Activated T-cell treated with anti-CD3 and anti-CD28 coated beads for 24 hours (primary cell): ENCODE results near the gene TRAK2.
A peak's percentile ranks its signal among the peaks of the same experiment; 100 is the strongest.
"Not testable (repeated sequence)": the region's sequence is repeated elsewhere in the genome, so short reads cannot be mapped to it uniquely, and the experiment has no call there.

Source experiments
- DNase-seq: peaks from one replicate; pipeline ENCODE4 v3.0.0-alpha.2; 2020; ENCODE audit warnings: low read depth

The TRAK2 gene

GRCh38 chr2:201415149-201415548 lies 36.1 kb downstream of the TRAK2 start:
- no peak for DNase-seq

GRCh38 chr2:201414099-201415023 lies 36.9 kb downstream of the TRAK2 start:
- DNase-seq = no peak

- no peak for DNase-seq
Observed at GRCh38 chr2:201413552-201413951, 37.7 kb downstream of the TRAK2 start.

GRCh38 chr2:201413143-201413542 lies 38.1 kb downstream of the TRAK2 start:
- no peak for DNase-seq

- no peak for DNase-seq
Observed at GRCh38 chr2:201411421-201411820, 39.8 kb downstream of the TRAK2 start.

GRCh38 chr2:201408931-201409330 lies 42.3 kb downstream of the TRAK2 start:
- no peak for DNase-seq

GRCh38 chr2:201407265-201407664 lies 44.0 kb downstream of the TRAK2 start:
- no peak for DNase-seq

GRCh38 chr2:201406077-201406662 lies 45.1 kb downstream of the TRAK2 start:
- no peak for DNase-seq

- DNase-seq = no peak
Observed at GRCh38 chr2:201404699-201405280, 46.5 kb downstream of the TRAK2 start.

- DNase-seq = no peak
Observed at GRCh38 chr2:201403880-201404279, 47.4 kb downstream of the TRAK2 start.

- no peak for DNase-seq
Observed at GRCh38 chr2:201402651-201403562, 48.4 kb downstream of the TRAK2 start.

- DNase-seq = no peak
Observed at GRCh38 chr2:201401815-201402214, 49.4 kb downstream of the TRAK2 start.

GRCh38 chr2:201396595-201396994 lies 54.7 kb downstream of the TRAK2 start:
- DNase-seq = no peak

GRCh38 chr2:201383136-201383535 lies 68.1 kb downstream of the TRAK2 start:
- no peak for DNase-seq

- no peak for DNase-seq
Observed at GRCh38 chr2:201378496-201379397, 72.5 kb downstream of the TRAK2 start.

GRCh38 chr2:201377218-201377617 lies 74.0 kb downstream of the TRAK2 start:
- no peak for DNase-seq

GRCh38 chr2:201369775-201370174 lies 81.5 kb downstream of the TRAK2 start:
- DNase-seq = no peak

GRCh38 chr2:201369318-201369717 lies 81.9 kb downstream of the TRAK2 start:
- not testable (repeated sequence) for DNase-seq

- DNase-seq = no peak
Observed at GRCh38 chr2:201366146-201366545, 85.1 kb downstream of the TRAK2 start.

GRCh38 chr2:201363857-201364560 lies 87.2 kb downstream of the TRAK2 start:
- peak; percentile 23 for DNase-seq
